Type B pancreatic cell (in vitro differentiated cells): Measurements from ENCODE around the gene STOM. TPM values are rescaled to one million over a fixed set of nuclear protein-coding genes. Genes with fewer than 3 reads are reported as not detected.

Source experiments
- DNase-seq: peaks from one replicate; pipeline ENCODE4 v3.0.0; 2021; ENCODE audit warnings: mixed read lengths; ENCODE audit not compliant: unreplicated experiment; ENCODE audit errors: extremely low spot score
- H3K27ac Mint-ChIP-seq: 2 replicates; pipeline ENCODE4 v1.8.0; 2021; ENCODE audit warnings: mild to moderate bottlenecking, mixed read lengths
- H3K27me3 Mint-ChIP-seq: 2 replicates; pipeline ENCODE4 v1.8.0; 2021; ENCODE audit warnings: mixed read lengths
- H3K36me3 Mint-ChIP-seq: 2 replicates; pipeline ENCODE4 v1.8.0; 2021; ENCODE audit warnings: mixed read lengths
- H3K4me1 Mint-ChIP-seq: one replicate; pipeline ENCODE4 v1.8.0; 2021; ENCODE audit warnings: mixed read lengths; ENCODE audit not compliant: unreplicated experiment
- H3K4me3 Mint-ChIP-seq: 2 replicates; pipeline ENCODE4 v1.8.0; 2021; ENCODE audit warnings: mild to moderate bottlenecking, mixed read lengths
- H3K9me3 Mint-ChIP-seq: 2 replicates; pipeline ENCODE4 v1.8.0; 2021; ENCODE audit warnings: mixed read lengths
- CTCF ChIP-seq: fragments of 200-600 bp; sonication (generic); conservative IDR thresholded peaks from 2 replicates; pipeline ENCODE4 v1.5.0; 2021; ENCODE audit warnings: antibody characterized with exemption, mild to moderate bottlenecking
- total RNA-seq: library from RNA; stranded (reverse); gene quantifications from 2 replicates; pipeline ENCODE4 v1.2.1, GENCODE V29; 2021; ENCODE audit warnings: low replicate concordance

STOM gene
- total RNA-seq, 1 donor from 2014 or later, result 30.7 TPM

GRCh38 chr9:121296213-121297127 is 73.6 kb downstream of the STOM start:
- H3K36me3 Mint-ChIP-seq, result no peaks in the 10 kb centered on the region
- no peaks in the 10 kb centered on the region for H3K9me3 Mint-ChIP-seq
- H3K27me3 Mint-ChIP-seq, result peaks cover 10% of the 10 kb centered on the region
- no peak for TF ChIP-seq CTCF
- no peak overlapping the region for H3K27ac Mint-ChIP-seq
- no peak overlapping the region for H3K4me3 Mint-ChIP-seq
- no peak for DNase-seq
- peaks cover 39% of the 10 kb centered on the region for H3K4me1 Mint-ChIP-seq

GRCh38 chr9:121295662-121296191 is 74.3 kb downstream of the STOM start:
- TF ChIP-seq CTCF, result no peak
- no peaks in the 10 kb centered on the region for H3K9me3 Mint-ChIP-seq
- no peak for DNase-seq
- no peaks in the 10 kb centered on the region for H3K36me3 Mint-ChIP-seq
- H3K27ac Mint-ChIP-seq, result no peak overlapping the region
- peaks cover 39% of the 10 kb centered on the region for H3K4me1 Mint-ChIP-seq
- H3K4me3 Mint-ChIP-seq, result no peak overlapping the region
- peaks cover 10% of the 10 kb centered on the region for H3K27me3 Mint-ChIP-seq

- Mint-ChIP-seq H3K9me3 (no peaks in the 10 kb centered on the region), H3K27ac (no peak overlapping the region), H3K4me3 (no peak overlapping the region), H3K27me3 (peaks cover 5% of the 10 kb centered on the region), H3K36me3 (no peaks in the 10 kb centered on the region), H3K4me1 (peaks cover 36% of the 10 kb centered on the region)
- TF ChIP-seq CTCF, result no peak
- DNase-seq, result no peak
These were observed 75.0 kb downstream of the STOM start for GRCh38 chr9:121294866-121295661.

- Mint-ChIP-seq H3K27ac (no peak overlapping the region), H3K36me3 (no peaks in the 10 kb centered on the region), H3K27me3 (peaks cover 3% of the 10 kb centered on the region), H3K4me1 (peaks cover 42% of the 10 kb centered on the region), H3K4me3 (no peak overlapping the region), H3K9me3 (no peaks in the 10 kb centered on the region)
- no peak for TF ChIP-seq CTCF
- DNase-seq, result no peak
These were observed 75.8 kb downstream of the STOM start for GRCh38 chr9:121294151-121294743.

- Mint-ChIP-seq H3K27ac (no peak overlapping the region), H3K4me1 (peaks cover 45% of the 10 kb centered on the region), H3K9me3 (no peaks in the 10 kb centered on the region), H3K36me3 (no peaks in the 10 kb centered on the region), H3K4me3 (no peak overlapping the region), H3K27me3 (no peaks in the 10 kb centered on the region)
- no peak for TF ChIP-seq CTCF
- DNase-seq, result no peak
These were observed 77.2 kb downstream of the STOM start for GRCh38 chr9:121292801-121293241.
